ENCODE data around the gene C16orf92.
A peak's percentile ranks its signal among the peaks of the same experiment; 100 is the strongest.

The C16orf92 gene

DNA sequence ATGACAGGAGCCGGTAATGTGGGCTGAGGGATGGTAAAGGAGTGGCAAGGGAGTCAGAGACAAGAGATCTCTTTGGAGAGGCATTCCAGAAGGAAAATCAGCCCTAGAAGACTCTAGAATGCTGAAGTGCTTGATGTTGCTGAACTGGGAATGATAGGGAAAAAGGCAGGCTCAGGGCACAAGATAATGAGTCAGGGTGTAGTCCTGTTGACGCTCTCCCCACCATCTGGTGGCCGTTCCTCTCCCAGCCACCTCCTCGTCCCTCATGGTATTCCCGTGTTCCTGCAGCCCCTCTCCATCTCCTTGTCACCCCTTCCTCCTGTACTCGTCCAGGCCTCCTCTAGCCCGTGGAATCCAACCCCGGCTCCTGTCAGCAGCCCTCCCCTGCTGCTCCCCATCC, 31.5 kb downstream of the C16orf92 start:
- ATAC-seq, result no peak

DNA sequence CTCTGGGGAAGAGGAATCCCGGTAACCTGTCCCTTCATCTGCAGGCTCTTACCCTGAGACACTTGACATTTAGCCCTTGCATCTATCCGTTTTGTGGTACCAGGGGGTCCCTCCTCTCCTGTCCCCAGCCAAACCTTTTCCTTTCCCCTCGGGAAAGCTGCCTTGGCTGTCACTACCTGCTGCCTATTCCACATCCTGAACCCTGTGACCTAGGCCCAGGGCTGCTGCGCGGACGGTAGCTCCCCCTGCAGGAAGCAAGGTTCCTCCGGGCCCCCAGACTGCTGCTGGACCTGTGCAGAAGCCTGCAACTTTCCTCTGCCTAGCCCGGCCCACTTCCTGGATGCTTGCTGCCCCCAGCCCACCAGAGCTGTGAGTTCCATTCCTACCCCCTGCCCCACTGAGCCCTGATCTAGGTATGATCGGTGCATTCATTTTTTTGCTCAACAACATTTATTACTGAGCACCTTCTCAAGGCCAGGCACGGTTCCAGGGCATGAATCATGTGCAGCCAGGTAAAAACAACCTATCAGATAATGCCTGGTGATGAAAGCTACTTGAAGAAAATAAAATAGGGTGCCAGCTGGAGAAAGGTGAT, 32.1 kb downstream of the C16orf92 start:
- TF ChIP-seq CREB5 (CRISPR knock-in tag; IDR thresholded peaks at IDR 0.05; ENCODE audit: low read depth) (no peak), ZFP3 (CRISPR knock-in tag; IDR thresholded peaks at IDR 0.05) (no peak), ARNTL (CRISPR knock-in tag; IDR thresholded peaks at IDR 0.05; ENCODE audit: borderline replicate concordance, low read depth) (no peak), ZC3H10 (CRISPR knock-in tag; IDR thresholded peaks at IDR 0.05) (no peak), TOX (CRISPR knock-in tag; IDR thresholded peaks at IDR 0.05; ENCODE audit: borderline replicate concordance) (no peak), CSDC2 (CRISPR knock-in tag; IDR thresholded peaks at IDR 0.05) (no peak), ZNF565 (CRISPR knock-in tag; conservative IDR thresholded peaks at IDR 0.05; ENCODE audit: low read depth) (no peak), ZFP30 (CRISPR knock-in tag; IDR thresholded peaks at IDR 0.05) (no peak), PPARA (CRISPR knock-in tag; IDR thresholded peaks at IDR 0.05; ENCODE audit: borderline replicate concordance) (no peak), RARB (CRISPR knock-in tag; IDR thresholded peaks at IDR 0.05) (no peak), TCF4 (CRISPR knock-in tag; IDR thresholded peaks at IDR 0.05; ENCODE audit: borderline replicate concordance) (no peak), ESRRG (CRISPR knock-in tag; IDR thresholded peaks at IDR 0.05) (no peak), ISL1 (CRISPR knock-in tag; IDR thresholded peaks at IDR 0.05) (no peak), BACH2 (CRISPR knock-in tag; IDR thresholded peaks at IDR 0.05; ENCODE audit: borderline replicate concordance) (no peak), ZNF70 (CRISPR knock-in tag; IDR thresholded peaks at IDR 0.05) (no peak), ZNF8 (CRISPR knock-in tag; IDR thresholded peaks at IDR 0.05) (no peak), OSR1 (CRISPR knock-in tag; IDR thresholded peaks at IDR 0.05) (no peak)
- TF ChIP-seq, protein P1, sequence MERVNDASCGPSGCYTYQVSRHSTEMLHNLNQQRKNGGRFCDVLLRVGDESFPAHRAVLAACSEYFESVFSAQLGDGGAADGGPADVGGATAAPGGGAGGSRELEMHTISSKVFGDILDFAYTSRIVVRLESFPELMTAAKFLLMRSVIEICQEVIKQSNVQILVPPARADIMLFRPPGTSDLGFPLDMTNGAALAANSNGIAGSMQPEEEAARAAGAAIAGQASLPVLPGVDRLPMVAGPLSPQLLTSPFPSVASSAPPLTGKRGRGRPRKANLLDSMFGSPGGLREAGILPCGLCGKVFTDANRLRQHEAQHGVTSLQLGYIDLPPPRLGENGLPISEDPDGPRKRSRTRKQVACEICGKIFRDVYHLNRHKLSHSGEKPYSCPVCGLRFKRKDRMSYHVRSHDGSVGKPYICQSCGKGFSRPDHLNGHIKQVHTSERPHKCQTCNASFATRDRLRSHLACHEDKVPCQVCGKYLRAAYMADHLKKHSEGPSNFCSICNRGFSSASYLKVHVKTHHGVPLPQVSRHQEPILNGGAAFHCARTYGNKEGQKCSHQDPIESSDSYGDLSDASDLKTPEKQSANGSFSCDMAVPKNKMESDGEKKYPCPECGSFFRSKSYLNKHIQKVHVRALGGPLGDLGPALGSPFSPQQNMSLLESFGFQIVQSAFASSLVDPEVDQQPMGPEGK (CRISPR knock-in tag; IDR thresholded peaks at IDR 0.05; ENCODE audit: borderline replicate concordance), result no peak
- TF ChIP-seq, protein P2, sequence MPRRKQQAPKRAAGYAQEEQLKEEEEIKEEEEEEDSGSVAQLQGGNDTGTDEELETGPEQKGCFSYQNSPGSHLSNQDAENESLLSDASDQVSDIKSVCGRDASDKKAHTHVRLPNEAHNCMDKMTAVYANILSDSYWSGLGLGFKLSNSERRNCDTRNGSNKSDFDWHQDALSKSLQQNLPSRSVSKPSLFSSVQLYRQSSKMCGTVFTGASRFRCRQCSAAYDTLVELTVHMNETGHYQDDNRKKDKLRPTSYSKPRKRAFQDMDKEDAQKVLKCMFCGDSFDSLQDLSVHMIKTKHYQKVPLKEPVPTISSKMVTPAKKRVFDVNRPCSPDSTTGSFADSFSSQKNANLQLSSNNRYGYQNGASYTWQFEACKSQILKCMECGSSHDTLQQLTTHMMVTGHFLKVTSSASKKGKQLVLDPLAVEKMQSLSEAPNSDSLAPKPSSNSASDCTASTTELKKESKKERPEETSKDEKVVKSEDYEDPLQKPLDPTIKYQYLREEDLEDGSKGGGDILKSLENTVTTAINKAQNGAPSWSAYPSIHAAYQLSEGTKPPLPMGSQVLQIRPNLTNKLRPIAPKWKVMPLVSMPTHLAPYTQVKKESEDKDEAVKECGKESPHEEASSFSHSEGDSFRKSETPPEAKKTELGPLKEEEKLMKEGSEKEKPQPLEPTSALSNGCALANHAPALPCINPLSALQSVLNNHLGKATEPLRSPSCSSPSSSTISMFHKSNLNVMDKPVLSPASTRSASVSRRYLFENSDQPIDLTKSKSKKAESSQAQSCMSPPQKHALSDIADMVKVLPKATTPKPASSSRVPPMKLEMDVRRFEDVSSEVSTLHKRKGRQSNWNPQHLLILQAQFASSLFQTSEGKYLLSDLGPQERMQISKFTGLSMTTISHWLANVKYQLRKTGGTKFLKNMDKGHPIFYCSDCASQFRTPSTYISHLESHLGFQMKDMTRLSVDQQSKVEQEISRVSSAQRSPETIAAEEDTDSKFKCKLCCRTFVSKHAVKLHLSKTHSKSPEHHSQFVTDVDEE (CRISPR knock-in tag; IDR thresholded peaks at IDR 0.05), result no peak
- ATAC-seq, result peak; percentile 41

More for the DNA sequence above, 31.5 kb downstream of the C16orf92 start:
- TF ChIP-seq, protein P2 (CRISPR knock-in tag; IDR thresholded peaks at IDR 0.05), result no peak
- TF ChIP-seq ZFP3 (CRISPR knock-in tag; IDR thresholded peaks at IDR 0.05) (no peak), PPARA (CRISPR knock-in tag; IDR thresholded peaks at IDR 0.05; ENCODE audit: borderline replicate concordance) (no peak), OSR1 (CRISPR knock-in tag; IDR thresholded peaks at IDR 0.05) (no peak), CREB5 (CRISPR knock-in tag; IDR thresholded peaks at IDR 0.05; ENCODE audit: low read depth) (no peak), ARNTL (CRISPR knock-in tag; IDR thresholded peaks at IDR 0.05; ENCODE audit: borderline replicate concordance, low read depth) (no peak), SNAI2 (CRISPR knock-in tag; IDR thresholded peaks at IDR 0.05) (no peak), BACH2 (CRISPR knock-in tag; IDR thresholded peaks at IDR 0.05; ENCODE audit: borderline replicate concordance) (no peak), ZNF70 (CRISPR knock-in tag; IDR thresholded peaks at IDR 0.05) (no peak), RARB (CRISPR knock-in tag; IDR thresholded peaks at IDR 0.05) (no peak), GLIS3 (CRISPR knock-in tag; IDR thresholded peaks at IDR 0.05) (no peak), TOX (CRISPR knock-in tag; IDR thresholded peaks at IDR 0.05; ENCODE audit: borderline replicate concordance) (no peak), TCF4 (CRISPR knock-in tag; IDR thresholded peaks at IDR 0.05; ENCODE audit: borderline replicate concordance) (no peak), ESRRG (CRISPR knock-in tag; IDR thresholded peaks at IDR 0.05) (no peak)
